GM19023 (cell line): Measurements from ENCODE around the gene GALNT9.
"Not testable (repeated sequence)": the region's sequence is repeated elsewhere in the genome, so short reads cannot be mapped to it uniquely, and the experiment has no call there.

Source experiments
- ATAC-seq: cut with Tn5 transposase; IDR thresholded peaks from one replicate; pipeline ENCODE4 v1.9.1; 2021; ENCODE audit warnings: mild to moderate bottlenecking, moderate library complexity; ENCODE audit not compliant: unreplicated experiment

Gene GALNT9

GRCh38 chr12:132295561-132295960 is 33.8 kb downstream of the GALNT9 start:
- not testable (repeated sequence) for ATAC-seq

- ATAC-seq, result no peak
Observed at GRCh38 chr12:132295101-132295526, 34.3 kb downstream of the GALNT9 start.

GRCh38 chr12:132294121-132295034 is 35.0 kb downstream of the GALNT9 start:
- no peak for ATAC-seq

GRCh38 chr12:132292328-132293319 is 36.8 kb downstream of the GALNT9 start:
- ATAC-seq, result no peak

- ATAC-seq, result no peak
Observed at GRCh38 chr12:132291402-132292175, 37.8 kb downstream of the GALNT9 start.

- no peak for ATAC-seq
Observed at GRCh38 chr12:132290203-132290540, 39.2 kb downstream of the GALNT9 start.

- ATAC-seq, result no peak
Observed at GRCh38 chr12:132289356-132290202, 39.8 kb downstream of the GALNT9 start.

- no peak for ATAC-seq
Observed at GRCh38 chr12:132288516-132289215, 40.7 kb downstream of the GALNT9 start.

GRCh38 chr12:132287391-132288238 is 41.8 kb downstream of the GALNT9 start:
- ATAC-seq, result no peak

- no peak for ATAC-seq
Observed at GRCh38 chr12:132286912-132287311, 42.5 kb downstream of the GALNT9 start.

- ATAC-seq, result no peak
Observed at GRCh38 chr12:132285991-132286681, 43.3 kb downstream of the GALNT9 start.

GRCh38 chr12:132284827-132285741 is 44.3 kb downstream of the GALNT9 start:
- ATAC-seq, result no peak

- no peak for ATAC-seq
Observed at GRCh38 chr12:132284071-132284826, 45.1 kb downstream of the GALNT9 start.

- no peak for ATAC-seq
Observed at GRCh38 chr12:132282950-132283771, 46.2 kb downstream of the GALNT9 start.
